Measurements from ENCODE around the gene FHOD1.

Gene FHOD1

GRCh38 chr16:67206838-67207248, 40.4 kb downstream of the FHOD1 start:
- H3K4me1 ChIP-seq (ENCODE audit: control insufficient read depth, insufficient read depth, low read length), result peaks cover 15% of the 10 kb centered on the region
- H3K9me3 ChIP-seq (ENCODE audit: control insufficient read depth, low read length), result no peaks in the 10 kb centered on the region
- no peak overlapping the region for H3K27ac ChIP-seq (ENCODE audit: insufficient read depth, low read depth, low read length, poor library complexity, severe bottlenecking)
- no peak overlapping the region for H3K4me3 ChIP-seq (ENCODE audit: insufficient read depth, low read depth, low read length)
- WGBS, 2 experiments, result 61 to 65% methylated on average over 3 of the region's 3 CpGs
- no peaks in the 10 kb centered on the region for H3K27me3 ChIP-seq (ENCODE audit: control insufficient read depth, insufficient read depth, low read length, poor library complexity, severe bottlenecking)
- H3K36me3 ChIP-seq (ENCODE audit: control insufficient read depth, insufficient read depth, low read length), result no peaks in the 10 kb centered on the region

- H3K27ac ChIP-seq (ENCODE audit: insufficient read depth, low read depth, low read length, poor library complexity, severe bottlenecking), result no peak overlapping the region
- peaks cover 15% of the 10 kb centered on the region for H3K4me1 ChIP-seq (ENCODE audit: control insufficient read depth, insufficient read depth, low read length)
- H3K27me3 ChIP-seq (ENCODE audit: control insufficient read depth, insufficient read depth, low read length, poor library complexity, severe bottlenecking), result no peaks in the 10 kb centered on the region
- H3K9me3 ChIP-seq (ENCODE audit: control insufficient read depth, low read length), result no peaks in the 10 kb centered on the region
- no peaks in the 10 kb centered on the region for H3K36me3 ChIP-seq (ENCODE audit: control insufficient read depth, insufficient read depth, low read length)
- WGBS, 2 experiments, result 80 to 86% methylated on average over 8 of the region's 8 CpGs
- no peak overlapping the region for H3K4me3 ChIP-seq (ENCODE audit: insufficient read depth, low read depth, low read length)
Observed at GRCh38 chr16:67206129-67206837, 41.0 kb downstream of the FHOD1 start.

GRCh38 chr16:67204076-67204475, 43.2 kb downstream of the FHOD1 start:
- Histone ChIP-seq H3K27me3 (ENCODE audit: control insufficient read depth, insufficient read depth, low read length, poor library complexity, severe bottlenecking) (no peaks in the 10 kb centered on the region), H3K36me3 (ENCODE audit: control insufficient read depth, insufficient read depth, low read length) (no peaks in the 10 kb centered on the region), H3K4me1 (ENCODE audit: control insufficient read depth, insufficient read depth, low read length) (peaks cover 15% of the 10 kb centered on the region), H3K4me3 (ENCODE audit: insufficient read depth, low read depth, low read length) (no peak overlapping the region), H3K27ac (ENCODE audit: insufficient read depth, low read depth, low read length, poor library complexity, severe bottlenecking) (no peak overlapping the region), H3K9me3 (ENCODE audit: control insufficient read depth, low read length) (no peaks in the 10 kb centered on the region)
- 93 to 94% methylated on average over 4 of the region's 4 CpGs for WGBS, 2 experiments

- Histone ChIP-seq H3K27ac (ENCODE audit: insufficient read depth, low read depth, low read length, poor library complexity, severe bottlenecking) (no peak overlapping the region), H3K4me1 (ENCODE audit: control insufficient read depth, insufficient read depth, low read length) (peaks cover 15% of the 10 kb centered on the region), H3K27me3 (ENCODE audit: control insufficient read depth, insufficient read depth, low read length, poor library complexity, severe bottlenecking) (no peaks in the 10 kb centered on the region), H3K9me3 (ENCODE audit: control insufficient read depth, low read length) (no peaks in the 10 kb centered on the region), H3K36me3 (ENCODE audit: control insufficient read depth, insufficient read depth, low read length) (no peaks in the 10 kb centered on the region), H3K4me3 (ENCODE audit: insufficient read depth, low read depth, low read length) (no peak overlapping the region)
- 95 to 96% methylated on average over 23 of the region's 23 CpGs for WGBS, 2 experiments
Observed at GRCh38 chr16:67202956-67203493, 44.3 kb downstream of the FHOD1 start.

GRCh38 chr16:67202426-67202825, 44.9 kb downstream of the FHOD1 start:
- peaks cover 12% of the 10 kb centered on the region for H3K4me1 ChIP-seq (ENCODE audit: control insufficient read depth, insufficient read depth, low read length)
- no peak overlapping the region for H3K27ac ChIP-seq (ENCODE audit: insufficient read depth, low read depth, low read length, poor library complexity, severe bottlenecking)
- H3K9me3 ChIP-seq (ENCODE audit: control insufficient read depth, low read length), result no peaks in the 10 kb centered on the region
- H3K36me3 ChIP-seq (ENCODE audit: control insufficient read depth, insufficient read depth, low read length), result peaks cover 2% of the 10 kb centered on the region
- WGBS, 2 experiments, result 95 to 96% methylated on average over 12 of the region's 12 CpGs
- no peaks in the 10 kb centered on the region for H3K27me3 ChIP-seq (ENCODE audit: control insufficient read depth, insufficient read depth, low read length, poor library complexity, severe bottlenecking)
- no peak overlapping the region for H3K4me3 ChIP-seq (ENCODE audit: insufficient read depth, low read depth, low read length)

GRCh38 chr16:67201411-67202345, 45.6 kb downstream of the FHOD1 start:
- Histone ChIP-seq H3K4me3 (ENCODE audit: insufficient read depth, low read depth, low read length) (no peak overlapping the region), H3K4me1 (ENCODE audit: control insufficient read depth, insufficient read depth, low read length) (peaks cover 4% of the 10 kb centered on the region), H3K36me3 (ENCODE audit: control insufficient read depth, insufficient read depth, low read length) (peaks cover 9% of the 10 kb centered on the region), H3K9me3 (ENCODE audit: control insufficient read depth, low read length) (no peaks in the 10 kb centered on the region), H3K27me3 (ENCODE audit: control insufficient read depth, insufficient read depth, low read length, poor library complexity, severe bottlenecking) (no peaks in the 10 kb centered on the region), H3K27ac (ENCODE audit: insufficient read depth, low read depth, low read length, poor library complexity, severe bottlenecking) (no peak overlapping the region)
- WGBS, 2 experiments, result 96 to 97% methylated on average over 40 of the region's 40 CpGs

GRCh38 chr16:67200491-67200890, 46.8 kb downstream of the FHOD1 start:
- H3K36me3 ChIP-seq (ENCODE audit: control insufficient read depth, insufficient read depth, low read length), result peaks cover 21% of the 10 kb centered on the region
- H3K27ac ChIP-seq (ENCODE audit: insufficient read depth, low read depth, low read length, poor library complexity, severe bottlenecking), result no peak overlapping the region
- no peaks in the 10 kb centered on the region for H3K4me1 ChIP-seq (ENCODE audit: control insufficient read depth, insufficient read depth, low read length)
- H3K9me3 ChIP-seq (ENCODE audit: control insufficient read depth, low read length), result no peaks in the 10 kb centered on the region
- 95 to 97% methylated on average over 8 of the region's 8 CpGs for WGBS, 2 experiments
- no peak overlapping the region for H3K4me3 ChIP-seq (ENCODE audit: insufficient read depth, low read depth, low read length)
- no peaks in the 10 kb centered on the region for H3K27me3 ChIP-seq (ENCODE audit: control insufficient read depth, insufficient read depth, low read length, poor library complexity, severe bottlenecking)

GRCh38 chr16:67199808-67200198, 47.5 kb downstream of the FHOD1 start:
- Histone ChIP-seq H3K27me3 (ENCODE audit: control insufficient read depth, insufficient read depth, low read length, poor library complexity, severe bottlenecking) (no peaks in the 10 kb centered on the region), H3K4me1 (ENCODE audit: control insufficient read depth, insufficient read depth, low read length) (no peaks in the 10 kb centered on the region), H3K36me3 (ENCODE audit: control insufficient read depth, insufficient read depth, low read length) (peaks cover 28% of the 10 kb centered on the region), H3K27ac (ENCODE audit: insufficient read depth, low read depth, low read length, poor library complexity, severe bottlenecking) (no peak overlapping the region), H3K4me3 (ENCODE audit: insufficient read depth, low read depth, low read length) (no peak overlapping the region), H3K9me3 (ENCODE audit: control insufficient read depth, low read length) (no peaks in the 10 kb centered on the region)
- WGBS, 2 experiments, result 79 to 83% methylated on average over 21 to 22 of the region's 22 CpGs

GRCh38 chr16:67199011-67199807, 48.1 kb downstream of the FHOD1 start, which contains the start of gene ELMO3:
Gene ELMO3 (plus strand): TSS chr16:67199131. CDS start chr16:67199327, 196 bp downstream.
- WGBS, 2 experiments, result 77% methylated on average over 60 of the region's 61 CpGs
- H3K27me3 ChIP-seq (ENCODE audit: control insufficient read depth, insufficient read depth, low read length, poor library complexity, severe bottlenecking), result no peaks in the 10 kb centered on the region
- H3K9me3 ChIP-seq (ENCODE audit: control insufficient read depth, low read length), result no peaks in the 10 kb centered on the region
- no peaks in the 10 kb centered on the region for H3K4me1 ChIP-seq (ENCODE audit: control insufficient read depth, insufficient read depth, low read length)
- H3K4me3 ChIP-seq (ENCODE audit: insufficient read depth, low read depth, low read length), result no peak within 1 kb of the TSS
- H3K27ac ChIP-seq (ENCODE audit: insufficient read depth, low read depth, low read length, poor library complexity, severe bottlenecking), result no peak within 1 kb of the TSS
- peaks cover 34% of the 10 kb centered on the region for H3K36me3 ChIP-seq (ENCODE audit: control insufficient read depth, insufficient read depth, low read length)

Data from ectodermal cell (in vitro differentiated cells).